Neural cell (in vitro differentiated cells): ENCODE measurements around the gene CCNY.

ENCODE experiments used
- CTCF ChIP-seq: fragments of 450-650 bp; IDR thresholded peaks from 2 replicates; pipeline ENCODE4 v1.5.1; 2014; ENCODE audit warnings: antibody characterized with exemption, mild to moderate bottlenecking, moderate library complexity; ENCODE audit not compliant: poor library complexity, severe bottlenecking
- EP300 ChIP-seq: fragments of 450-650 bp; conservative IDR thresholded peaks from 2 replicates; pipeline ENCODE4 v1.6.1; 2014; ENCODE audit warnings: antibody characterized with exemption, mild to moderate bottlenecking, moderate library complexity; ENCODE audit not compliant: poor library complexity, severe bottlenecking
- EZH2 ChIP-seq: fragments of 200-600, 300-800 bp; shearing (Covaris generic), sonication (generic); IDR thresholded peaks from 2 replicates; pipeline ENCODE4 v1.6.1; 2014; ENCODE audit warnings: antibody characterized with exemption, low read length, borderline replicate concordance, mild to moderate bottlenecking; ENCODE audit not compliant: insufficient read depth, poor library complexity, severe bottlenecking
- RAD21 ChIP-seq: fragments of 450-650 bp; conservative IDR thresholded peaks from 2 replicates; pipeline ENCODE4 v1.6.1; 2014; ENCODE audit warnings: antibody characterized with exemption, mild to moderate bottlenecking, moderate library complexity
- TAF1 ChIP-seq: IDR thresholded peaks from 2 replicates; pipeline ENCODE4 v1.6.1; 2012; ENCODE audit warnings: low read depth

GRCh38 chr10:35471435-35471834, 135.1 kb downstream of the CCNY start:
- no peak for TF ChIP-seq CTCF
- no peak for TF ChIP-seq RAD21
- no peak for TF ChIP-seq TAF1
- TF ChIP-seq EZH2, result no peak
- no peak for TF ChIP-seq EP300
